Fibroblast of gingiva (primary cell): Measurements from ENCODE around the gene KHDC3L.
"Not testable (repeated sequence)": the region's sequence is repeated elsewhere in the genome, so short reads cannot be mapped to it uniquely, and the experiment has no call there.

Experiments
- DNase-seq: peaks from one replicate; pipeline ENCODE4 v3.0.0-alpha.2; 2011; ENCODE audit warnings: low read depth

Gene KHDC3L

DNA sequence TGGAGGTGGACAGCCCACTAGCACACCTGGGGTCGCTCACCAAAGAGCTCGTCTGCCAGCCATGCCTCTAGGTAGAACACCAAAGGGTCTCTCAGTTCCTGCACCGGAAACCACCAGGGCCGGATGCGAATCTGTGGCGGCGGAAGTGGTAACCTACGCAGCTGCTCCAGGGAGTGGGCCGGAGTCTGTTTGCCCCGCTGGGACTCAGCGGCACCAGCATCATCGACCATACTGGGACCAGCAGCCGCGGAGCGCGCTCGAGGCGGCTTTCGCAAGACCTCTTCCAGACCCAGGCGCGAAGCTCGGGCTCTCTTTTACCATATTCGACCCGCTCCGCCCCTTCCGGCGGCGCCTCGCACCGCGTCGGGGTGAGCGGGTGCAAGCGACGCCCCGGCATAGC, 7.1 kb downstream of the KHDC3L start, which contains the start of gene OOEP:
TSS of gene OOEP (minus strand) at position 335 of the 400 bp plus-strand sequence. CDS start at position 230, 105 bp downstream.
- DNase-seq = no peak

DNA sequence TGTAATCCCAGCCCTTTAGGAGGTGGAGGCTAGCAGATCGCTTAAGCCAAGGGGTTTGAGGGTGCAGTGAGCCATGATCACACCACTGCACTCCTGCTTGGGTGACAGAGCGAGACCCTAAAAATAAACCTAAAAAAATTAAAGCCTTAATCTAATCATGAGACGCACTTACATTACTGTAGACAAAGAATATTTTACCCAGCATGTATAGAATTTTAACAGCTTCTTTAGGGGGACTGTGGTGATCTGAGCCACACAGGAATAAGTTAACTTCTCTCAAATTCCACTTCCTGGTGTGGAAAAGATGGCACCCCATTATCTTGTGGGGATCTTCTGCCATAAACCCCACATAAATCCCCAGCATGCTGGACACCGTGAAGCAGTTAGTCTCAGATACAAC, 9.5 kb downstream of the KHDC3L start:
- DNase-seq = no peak

DNA sequence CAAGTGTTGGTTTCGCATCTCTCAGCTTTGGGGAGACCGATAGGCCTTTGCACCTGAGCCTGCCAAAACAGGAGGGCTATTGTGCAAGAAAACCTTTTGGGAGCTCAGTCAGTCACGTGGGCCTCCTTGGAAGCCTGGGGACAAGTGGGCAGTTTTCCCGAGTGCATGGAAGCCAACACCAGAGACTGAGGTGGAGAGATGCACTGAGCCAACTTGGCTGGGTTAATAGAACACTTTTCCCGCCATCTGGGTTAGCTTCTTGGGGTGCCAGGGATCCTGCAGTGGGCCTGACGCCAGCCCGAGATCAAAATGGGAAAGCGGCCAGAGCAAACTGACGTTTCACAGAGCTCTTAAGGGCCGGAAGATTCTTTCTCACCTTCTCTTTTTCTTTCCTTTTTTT, 10.1 kb downstream of the KHDC3L start:
- no peak for DNase-seq

DNA sequence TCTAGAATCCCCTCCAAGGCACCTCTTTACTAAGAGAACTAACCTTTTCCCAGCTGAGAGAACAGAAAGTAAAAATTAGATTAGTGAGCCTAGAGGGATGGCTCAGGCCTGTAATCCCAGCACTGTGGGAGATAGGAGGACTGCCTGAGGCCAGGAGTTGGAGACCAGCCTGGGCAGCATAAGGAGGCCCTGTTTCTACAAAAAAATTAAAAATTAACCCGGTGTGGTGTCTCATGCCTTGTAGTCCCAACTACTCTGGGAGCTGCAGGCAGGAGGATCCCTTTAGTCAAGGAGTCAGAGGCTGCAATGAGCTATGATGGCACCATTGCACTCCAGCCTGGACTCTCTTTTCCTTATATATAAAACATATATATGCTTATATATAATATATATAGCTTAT, 12.8 kb downstream of the KHDC3L start:
- DNase-seq = no peak

DNA sequence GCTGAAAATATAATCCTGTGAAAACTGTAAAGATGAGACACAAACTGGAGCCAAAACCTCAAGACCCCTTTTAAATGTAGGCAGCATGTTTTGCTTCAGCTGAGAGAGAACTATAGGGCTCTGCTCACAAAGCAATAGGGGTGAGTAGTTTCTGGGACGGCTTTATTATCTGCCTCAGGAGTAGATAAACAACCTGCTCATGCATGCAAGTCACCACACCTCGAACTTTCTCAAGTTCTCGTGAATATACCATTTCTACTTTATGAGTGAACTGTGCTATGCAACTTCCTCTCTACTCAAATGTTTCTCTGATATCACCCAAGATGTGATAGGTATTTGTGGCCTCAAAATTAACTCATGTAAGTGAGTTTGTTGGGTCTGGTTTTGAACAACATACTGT, 14.8 kb downstream of the KHDC3L start:
- DNase-seq = no peak

DNA sequence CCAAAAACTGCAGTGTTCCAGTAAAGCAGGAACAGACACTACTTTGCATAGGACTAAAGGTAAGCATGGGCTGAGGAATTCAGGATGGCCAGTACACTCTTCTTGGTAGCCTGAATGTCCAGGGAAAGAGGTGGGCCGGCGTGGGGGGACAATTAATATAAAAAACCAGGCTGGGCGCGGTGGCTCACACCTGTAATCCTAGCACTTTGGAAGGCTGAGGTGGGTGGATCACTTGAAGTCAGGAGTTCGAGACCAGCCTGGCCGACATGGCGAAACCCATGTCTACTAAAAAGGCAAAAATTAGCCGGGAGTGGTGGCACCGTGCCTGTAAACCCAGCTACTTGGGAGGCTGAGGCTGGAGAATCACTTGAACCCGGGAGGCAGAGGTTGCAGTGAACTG, 19.1 kb downstream of the KHDC3L start:
- DNase-seq = not testable (repeated sequence)

DNA sequence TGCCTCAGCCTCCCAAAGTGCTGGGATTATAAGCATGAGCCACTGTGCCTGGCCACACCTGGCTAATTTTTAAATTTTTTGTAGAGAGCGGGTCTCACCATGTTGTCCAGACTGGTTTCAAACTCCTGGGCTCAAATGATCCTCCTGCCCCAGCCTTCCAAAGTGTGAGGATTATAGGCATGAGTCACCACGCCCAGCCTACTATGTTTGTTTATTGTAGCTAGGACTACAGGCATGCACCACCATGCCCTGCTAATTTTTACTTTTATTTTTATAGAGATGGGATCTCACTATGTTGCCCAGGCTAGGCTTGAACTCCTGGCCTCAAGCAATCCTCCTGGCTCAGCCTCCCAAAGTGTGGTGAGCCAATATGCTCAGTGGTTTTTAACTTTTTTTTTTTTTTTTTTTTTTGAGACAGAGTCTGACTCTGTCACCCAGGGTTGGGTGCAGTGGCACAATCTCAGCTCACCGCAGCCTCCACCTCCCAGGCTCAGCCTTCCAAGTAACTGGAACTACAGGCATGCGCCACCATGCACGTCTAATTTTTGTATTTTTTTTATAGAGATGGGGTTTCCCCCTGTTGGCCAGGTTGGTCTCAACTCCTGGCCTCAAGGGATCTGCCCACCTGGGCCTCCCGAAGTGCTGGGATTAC, 20.1 kb downstream of the KHDC3L start:
- DNase-seq = no peak

DNA sequence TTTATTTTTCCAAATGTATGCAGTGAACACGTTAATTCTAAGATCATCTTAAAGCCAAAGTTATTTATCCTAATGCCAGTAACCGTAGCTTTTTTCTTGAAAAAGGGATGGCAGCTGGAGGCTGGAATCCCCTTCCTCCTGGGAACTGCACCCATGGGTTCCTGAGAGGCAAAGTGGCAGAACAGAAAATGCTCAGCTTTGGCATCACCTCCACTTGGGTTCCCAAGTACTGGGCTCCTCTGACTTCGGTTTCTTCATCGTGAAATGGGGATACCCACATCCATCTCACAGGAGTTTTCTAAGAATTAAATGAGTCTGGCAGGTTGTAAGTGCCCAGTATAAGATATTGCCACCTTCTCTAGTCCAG, 26.0 kb downstream of the KHDC3L start:
- no peak for DNase-seq

DNA sequence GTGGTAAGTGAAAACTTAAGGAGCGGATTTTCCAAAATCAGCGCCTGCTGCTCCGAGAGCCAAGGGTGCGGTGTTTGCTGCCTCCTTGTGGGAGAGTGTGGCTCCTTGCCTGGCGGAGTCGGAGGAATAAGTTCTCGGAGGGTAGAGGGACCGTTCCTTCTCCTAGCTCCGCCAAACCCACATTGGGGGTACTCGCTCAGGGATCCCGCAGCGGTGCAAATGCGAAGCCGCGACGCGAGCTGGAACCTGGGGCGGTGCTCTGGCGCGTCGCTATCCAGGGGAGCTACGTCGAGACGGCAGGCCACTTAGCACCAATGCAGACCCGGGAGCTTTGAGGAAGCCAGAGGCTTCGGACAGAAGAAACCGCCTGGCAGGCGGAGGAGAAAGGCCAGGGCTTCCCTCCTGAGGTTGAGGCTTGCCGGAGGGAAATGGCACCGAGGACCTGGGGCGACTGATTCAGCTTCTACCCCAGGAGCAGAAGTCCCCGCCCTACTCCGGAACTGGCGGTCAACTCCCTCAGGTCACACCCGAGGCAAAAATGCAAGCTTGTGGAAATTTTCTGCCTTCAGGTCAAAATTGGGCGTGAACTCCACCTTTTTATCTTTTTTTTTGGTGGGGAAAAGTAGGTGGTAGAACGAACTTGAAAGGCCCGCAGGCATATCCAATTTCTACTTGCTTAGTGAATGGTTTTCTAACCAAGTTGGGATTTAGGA, 26.5 kb downstream of the KHDC3L start:
- DNase-seq = peak; percentile 37

DNA sequence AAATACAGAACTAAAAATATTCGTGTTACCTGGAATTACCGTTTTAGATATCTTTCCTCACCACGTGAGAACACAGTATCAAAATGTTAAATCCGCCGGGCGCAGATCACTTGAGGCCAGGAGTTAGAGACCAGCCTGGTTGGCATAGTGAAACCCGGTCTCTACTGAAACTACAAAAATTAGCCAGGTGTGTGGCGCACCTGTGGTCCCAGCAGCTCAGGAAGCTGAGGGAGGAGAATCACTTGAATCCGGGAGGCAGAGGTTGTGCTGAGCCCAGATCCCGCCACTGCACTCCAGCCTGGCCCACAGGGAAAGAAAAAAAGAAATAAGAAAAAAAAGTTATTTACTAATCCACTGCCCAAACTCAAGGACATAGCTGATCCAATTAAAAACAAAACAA, 27.4 kb downstream of the KHDC3L start:
- no peak for DNase-seq

DNA sequence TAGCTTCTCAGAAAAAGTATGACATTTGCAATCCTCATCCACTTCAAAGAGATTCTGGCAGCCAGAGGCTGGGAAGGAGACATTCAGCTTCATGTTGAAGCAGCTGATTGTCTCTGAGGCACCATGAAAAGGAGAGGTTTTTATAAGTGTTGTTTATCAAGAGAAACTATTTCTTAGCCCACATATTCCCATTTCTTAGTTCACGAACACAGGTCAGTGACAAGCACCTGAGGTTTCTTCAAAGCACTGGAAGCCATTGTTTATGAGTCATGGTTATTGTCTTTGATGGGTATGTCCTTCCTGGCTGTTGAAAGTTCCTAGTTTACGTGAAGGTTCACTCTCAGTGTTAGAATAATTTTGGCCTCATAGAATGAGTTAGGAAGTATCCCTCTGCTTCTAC, 29.2 kb downstream of the KHDC3L start:
- no peak for DNase-seq

DNA sequence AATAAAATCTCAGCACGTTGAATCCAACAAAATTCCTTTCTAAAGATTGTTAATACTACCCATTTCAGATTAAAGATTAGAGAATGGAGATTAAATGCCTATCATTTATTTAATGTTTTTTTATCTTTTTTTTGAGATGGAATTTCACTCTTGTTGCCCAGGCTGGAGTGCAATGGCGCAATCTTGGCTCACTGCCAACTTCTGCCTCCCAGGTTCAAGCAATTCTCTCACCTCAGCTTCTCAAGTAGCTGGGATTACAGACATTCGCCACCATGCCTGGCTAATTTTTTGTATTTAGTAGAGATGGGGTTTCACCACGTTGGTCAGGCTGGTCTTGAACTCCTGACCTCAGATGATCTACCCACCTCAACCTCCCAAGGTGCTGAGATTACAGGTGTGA, 29.7 kb downstream of the KHDC3L start:
- DNase-seq = not testable (repeated sequence)

DNA sequence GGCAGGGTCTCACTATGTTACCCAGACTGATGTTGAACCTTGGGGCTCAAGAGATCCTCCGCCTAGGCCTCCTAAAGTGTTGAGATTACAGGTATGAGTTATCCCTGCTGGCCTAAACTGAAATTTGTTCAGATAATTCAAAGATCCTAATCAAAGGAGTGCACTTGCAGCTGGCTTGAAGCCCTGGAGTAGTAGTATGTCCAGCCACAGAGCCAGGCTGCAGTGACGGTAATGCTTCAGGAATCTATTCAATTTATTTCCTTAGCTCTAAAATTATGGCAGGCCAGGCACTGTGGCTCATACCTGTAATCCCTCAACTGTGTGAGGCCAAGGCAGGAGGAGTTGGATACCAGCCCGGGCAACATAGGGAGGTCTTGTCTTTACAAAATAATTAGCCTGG, 30.8 kb downstream of the KHDC3L start:
- DNase-seq = no peak

DNA sequence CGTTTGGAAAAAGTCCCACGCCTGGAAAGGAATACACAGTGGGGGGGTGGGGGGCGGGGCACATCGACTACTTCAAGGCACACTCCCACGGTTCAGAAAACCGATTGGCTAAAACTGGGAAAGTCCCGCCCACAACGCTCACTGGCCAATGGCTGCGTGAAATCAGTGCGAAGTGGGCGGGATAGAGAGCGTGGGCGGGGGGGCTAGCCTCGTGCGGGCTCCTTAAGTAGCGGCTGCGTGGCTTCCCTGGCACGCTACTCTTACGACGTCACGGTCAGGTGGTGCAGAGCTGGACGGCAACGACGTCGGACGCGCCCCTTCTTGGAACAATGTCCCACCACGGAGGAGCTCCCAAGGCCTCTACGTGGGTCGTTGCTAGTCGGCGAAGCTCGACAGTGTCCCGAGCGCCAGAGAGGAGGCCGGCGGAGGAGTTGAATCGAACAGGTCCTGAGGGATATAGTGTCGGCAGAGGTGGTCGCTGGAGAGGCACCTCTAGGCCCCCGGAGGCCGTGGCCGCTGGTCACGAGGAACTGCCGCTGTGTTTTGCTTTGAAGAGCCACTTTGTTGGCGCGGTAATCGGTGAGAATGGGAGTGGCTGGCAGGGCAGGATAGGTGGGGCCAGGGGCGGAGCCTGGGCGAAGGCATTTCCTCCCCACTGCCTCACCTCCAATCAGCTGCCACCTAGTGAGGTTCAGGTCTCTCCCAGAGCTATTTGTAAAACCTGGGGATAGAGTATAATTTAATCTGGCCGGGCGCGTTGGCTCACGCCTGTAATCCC, 32.3 kb downstream of the KHDC3L start, which contains the start of gene DDX43:
TSS of gene DDX43 (plus strand) at position 252 of the 778 bp plus-strand sequence. CDS start at position 330, 78 bp downstream.
- DNase-seq = peak; percentile 80

DNA sequence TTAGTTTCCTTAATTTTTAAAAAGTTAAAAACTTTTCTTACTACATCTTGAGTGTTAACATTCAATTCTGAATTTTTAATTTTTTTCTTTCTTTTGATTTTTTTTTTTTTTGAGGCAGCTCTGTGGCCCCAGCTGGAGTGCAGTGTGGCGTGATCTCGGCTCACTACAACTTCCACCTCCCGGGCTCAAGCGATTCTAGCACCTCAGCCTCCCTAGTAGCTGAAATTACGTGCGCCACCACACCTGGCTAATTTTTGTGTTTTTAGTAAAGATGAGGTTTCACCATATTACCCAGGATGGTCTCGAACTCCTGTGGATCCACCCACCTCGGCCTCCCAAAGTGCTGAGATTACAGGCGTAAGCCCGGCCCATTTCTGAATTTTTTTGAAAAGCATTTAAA, 33.4 kb downstream of the KHDC3L start:
- DNase-seq = no peak

DNA sequence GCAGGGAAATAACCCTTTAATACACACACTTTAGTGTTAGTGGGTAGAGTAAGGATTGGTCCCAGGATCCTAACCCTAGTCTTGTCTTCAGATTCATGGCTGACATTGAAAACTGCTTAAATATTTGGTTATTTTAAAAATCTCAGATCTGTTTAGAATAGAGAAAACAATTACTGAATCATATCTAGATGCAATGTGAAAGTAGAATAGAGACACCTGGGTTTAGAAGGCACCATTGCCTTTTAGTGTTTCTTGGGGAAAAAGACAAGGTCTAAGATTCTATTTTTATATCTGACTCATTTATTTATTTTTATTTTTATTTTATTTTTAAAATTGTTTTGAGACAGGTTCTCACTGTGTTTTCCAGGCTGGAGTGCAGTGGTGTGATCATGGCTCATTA, 38.2 kb downstream of the KHDC3L start:
- DNase-seq = no peak

DNA sequence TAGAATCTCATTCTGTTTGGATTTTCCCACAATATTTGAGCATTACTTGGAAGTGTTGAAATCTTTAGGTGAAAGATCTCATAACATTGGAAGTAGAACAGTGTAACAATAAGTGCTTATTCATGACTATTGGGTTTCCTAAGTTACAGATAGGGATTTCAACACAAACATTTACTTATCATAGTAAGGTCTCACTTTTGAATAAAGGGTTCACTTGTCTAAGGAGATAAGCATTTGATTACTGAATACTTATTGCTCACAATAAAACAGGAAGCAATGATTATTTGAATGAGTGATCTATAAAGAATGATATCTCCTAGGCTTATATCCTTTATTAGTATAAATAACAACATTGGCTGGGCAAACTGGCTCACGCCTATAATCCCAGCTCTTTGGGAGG, 46.9 kb downstream of the KHDC3L start:
- no peak for DNase-seq

DNA sequence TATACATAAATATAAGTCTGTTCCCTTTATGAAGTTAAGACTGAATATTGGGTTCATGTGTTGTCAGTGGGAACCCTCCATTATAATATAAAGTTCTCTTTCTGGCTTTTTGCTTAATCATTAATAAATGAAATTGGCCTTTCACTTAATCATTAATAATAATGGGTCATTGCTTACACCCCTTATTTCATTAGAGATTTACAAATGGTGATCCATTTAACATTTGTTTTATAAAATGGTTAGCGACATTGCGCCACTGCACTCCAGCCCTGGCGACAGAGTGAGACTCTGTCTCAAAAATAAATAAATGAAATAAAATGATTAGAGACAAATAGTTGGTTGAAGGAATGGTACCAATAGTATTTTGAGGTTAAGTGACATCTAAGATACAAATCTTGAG, 50.6 kb downstream of the KHDC3L start:
- DNase-seq = no peak
